Measurements from ENCODE around the gene EOLA1.
"Not testable (repeated sequence)": the region's sequence is repeated elsewhere in the genome, so short reads cannot be mapped to it uniquely, and the experiment has no call there.

GRCh38 chrX:149537474-149537873 is 3.3 kb upstream of the EOLA1 start:
- not testable (repeated sequence) for TF ChIP-seq EZH2 (IDR thresholded peaks at IDR 0.05; ENCODE audit: low read depth)
- TF ChIP-seq, protein P1, sequence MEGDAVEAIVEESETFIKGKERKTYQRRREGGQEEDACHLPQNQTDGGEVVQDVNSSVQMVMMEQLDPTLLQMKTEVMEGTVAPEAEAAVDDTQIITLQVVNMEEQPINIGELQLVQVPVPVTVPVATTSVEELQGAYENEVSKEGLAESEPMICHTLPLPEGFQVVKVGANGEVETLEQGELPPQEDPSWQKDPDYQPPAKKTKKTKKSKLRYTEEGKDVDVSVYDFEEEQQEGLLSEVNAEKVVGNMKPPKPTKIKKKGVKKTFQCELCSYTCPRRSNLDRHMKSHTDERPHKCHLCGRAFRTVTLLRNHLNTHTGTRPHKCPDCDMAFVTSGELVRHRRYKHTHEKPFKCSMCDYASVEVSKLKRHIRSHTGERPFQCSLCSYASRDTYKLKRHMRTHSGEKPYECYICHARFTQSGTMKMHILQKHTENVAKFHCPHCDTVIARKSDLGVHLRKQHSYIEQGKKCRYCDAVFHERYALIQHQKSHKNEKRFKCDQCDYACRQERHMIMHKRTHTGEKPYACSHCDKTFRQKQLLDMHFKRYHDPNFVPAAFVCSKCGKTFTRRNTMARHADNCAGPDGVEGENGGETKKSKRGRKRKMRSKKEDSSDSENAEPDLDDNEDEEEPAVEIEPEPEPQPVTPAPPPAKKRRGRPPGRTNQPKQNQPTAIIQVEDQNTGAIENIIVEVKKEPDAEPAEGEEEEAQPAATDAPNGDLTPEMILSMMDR (conservative IDR thresholded peaks at IDR 0.05), result not testable (repeated sequence)
